HG02798 (cell line): ENCODE data around the gene SMOC2.

Experiments
- ATAC-seq: cut with Tn5 transposase; IDR thresholded peaks from one replicate; pipeline ENCODE4 v1.9.1; 2021; ENCODE audit warnings: mild to moderate bottlenecking; ENCODE audit not compliant: unreplicated experiment, poor library complexity

Gene SMOC2

GRCh38 chr6:168715643-168716481 is 274.9 kb downstream of the SMOC2 start:
- ATAC-seq, result no peak

GRCh38 chr6:168716581-168716980 is 275.6 kb downstream of the SMOC2 start:
- no peak for ATAC-seq

- ATAC-seq, result no peak
Observed at GRCh38 chr6:168717491-168717890, 276.5 kb downstream of the SMOC2 start.
